22Rv1 (cell line): ENCODE measurements around the gene INVS.

Source experiments
- ZFX ChIP-seq: fragments of 450-650 bp; IDR thresholded peaks from 2 replicates; pipeline ENCODE4 v1.6.1; 2017; ENCODE audit warnings: antibody characterized with exemption, borderline replicate concordance
- TF ChIP-seq, protein P1 (sequence below): fragments of 450-650 bp; IDR thresholded peaks from 2 replicates; pipeline ENCODE4 v1.5.1; 2017; ENCODE audit warnings: mild to moderate bottlenecking

DNA sequence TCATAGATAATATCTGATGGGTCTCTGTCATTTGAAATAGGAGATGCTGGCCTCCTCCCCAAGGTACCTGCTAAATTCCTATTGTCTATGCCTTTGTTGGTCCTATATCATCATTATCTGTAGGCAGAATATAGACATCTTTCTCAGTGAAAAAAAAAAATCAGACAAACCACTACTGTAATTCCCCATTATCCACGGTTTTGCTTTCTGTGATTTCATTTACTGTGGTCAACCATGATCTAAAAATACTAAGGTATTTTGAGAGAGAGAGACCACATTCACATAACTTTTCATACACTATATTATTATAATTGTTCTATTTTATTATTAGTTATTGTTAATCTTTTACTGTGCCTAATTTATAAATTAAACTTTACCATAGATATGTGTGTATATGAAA, 122.5 kb downstream of the INVS start:
- TF ChIP-seq, protein P1, sequence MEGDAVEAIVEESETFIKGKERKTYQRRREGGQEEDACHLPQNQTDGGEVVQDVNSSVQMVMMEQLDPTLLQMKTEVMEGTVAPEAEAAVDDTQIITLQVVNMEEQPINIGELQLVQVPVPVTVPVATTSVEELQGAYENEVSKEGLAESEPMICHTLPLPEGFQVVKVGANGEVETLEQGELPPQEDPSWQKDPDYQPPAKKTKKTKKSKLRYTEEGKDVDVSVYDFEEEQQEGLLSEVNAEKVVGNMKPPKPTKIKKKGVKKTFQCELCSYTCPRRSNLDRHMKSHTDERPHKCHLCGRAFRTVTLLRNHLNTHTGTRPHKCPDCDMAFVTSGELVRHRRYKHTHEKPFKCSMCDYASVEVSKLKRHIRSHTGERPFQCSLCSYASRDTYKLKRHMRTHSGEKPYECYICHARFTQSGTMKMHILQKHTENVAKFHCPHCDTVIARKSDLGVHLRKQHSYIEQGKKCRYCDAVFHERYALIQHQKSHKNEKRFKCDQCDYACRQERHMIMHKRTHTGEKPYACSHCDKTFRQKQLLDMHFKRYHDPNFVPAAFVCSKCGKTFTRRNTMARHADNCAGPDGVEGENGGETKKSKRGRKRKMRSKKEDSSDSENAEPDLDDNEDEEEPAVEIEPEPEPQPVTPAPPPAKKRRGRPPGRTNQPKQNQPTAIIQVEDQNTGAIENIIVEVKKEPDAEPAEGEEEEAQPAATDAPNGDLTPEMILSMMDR = no peak
- TF ChIP-seq ZFX = no peak
